HG03066 (cell line): ENCODE results near the gene TBX5.

ENCODE experiments used
- ATAC-seq: cut with Tn5 transposase; IDR thresholded peaks from one replicate; pipeline ENCODE4 v1.9.1; 2021; ENCODE audit warnings: low read depth; ENCODE audit not compliant: unreplicated experiment

TBX5 gene

GRCh38 chr12:114406984-114407841, 1.3 kb upstream of the TBX5 start:
- no peak for ATAC-seq

GRCh38 chr12:114406316-114406983, 506 bp upstream of the TBX5 start:
- no peak for ATAC-seq

GRCh38 chr12:114404926-114405518, 922 bp downstream of the TBX5 start:
- ATAC-seq = no peak

- no peak for ATAC-seq
Observed at GRCh38 chr12:114404083-114404925, 1.6 kb downstream of the TBX5 start.

- ATAC-seq = no peak
Observed at GRCh38 chr12:114403690-114404066, 2.3 kb downstream of the TBX5 start.

GRCh38 chr12:114403011-114403689, 2.8 kb downstream of the TBX5 start:
- no peak for ATAC-seq

- no peak for ATAC-seq
Observed at GRCh38 chr12:114402084-114402717, 3.7 kb downstream of the TBX5 start.

GRCh38 chr12:114401328-114402083, 4.4 kb downstream of the TBX5 start:
- ATAC-seq = no peak

GRCh38 chr12:114400925-114401324, 5.0 kb downstream of the TBX5 start:
- ATAC-seq = no peak

- no peak for ATAC-seq
Observed at GRCh38 chr12:114400361-114400811, 5.6 kb downstream of the TBX5 start.

- no peak for ATAC-seq
Observed at GRCh38 chr12:114399664-114400211, 6.2 kb downstream of the TBX5 start.

GRCh38 chr12:114397978-114398881, 7.7 kb downstream of the TBX5 start:
- no peak for ATAC-seq

- ATAC-seq = no peak
Observed at GRCh38 chr12:114396869-114397719, 8.8 kb downstream of the TBX5 start.

GRCh38 chr12:114396153-114396868, 9.6 kb downstream of the TBX5 start:
- no peak for ATAC-seq

- no peak for ATAC-seq
Observed at GRCh38 chr12:114395755-114396152, 10.2 kb downstream of the TBX5 start.

GRCh38 chr12:114395233-114395632, 10.7 kb downstream of the TBX5 start:
- ATAC-seq = no peak
